Skeletal muscle satellite cell (primary cell): ENCODE data around the gene LANCL2.
A peak's percentile ranks its signal among the peaks of the same experiment; 100 is the strongest.

Experiments
- H3K27me3 ChIP-seq: 2 replicates; pipeline ENCODE4 v1.7.0; 2013; ENCODE audit warnings: low read length; ENCODE audit not compliant: control insufficient read depth, insufficient read depth
- H3K36me3 ChIP-seq: 2 replicates; pipeline ENCODE4 v1.7.0; 2013; ENCODE audit warnings: mild to moderate bottlenecking, control low read depth, low read length; ENCODE audit not compliant: insufficient read depth
- H3K4me1 ChIP-seq: 2 replicates; pipeline ENCODE4 v1.7.0; 2013; ENCODE audit warnings: low read length; ENCODE audit not compliant: control insufficient read depth, insufficient read depth
- H3K4me2 ChIP-seq: 2 replicates; pipeline ENCODE4 v1.7.0; 2013; ENCODE audit warnings: mild to moderate bottlenecking, low read length
- H3K4me3 ChIP-seq: 2 replicates; pipeline ENCODE4 v1.7.0; 2013; ENCODE audit warnings: low read length
- H3K9ac ChIP-seq: 2 replicates; pipeline ENCODE4 v1.7.0; 2013; ENCODE audit warnings: mild to moderate bottlenecking, low read depth, low read length, moderate library complexity
- H3K9me3 ChIP-seq: replicated peaks from 2 replicates; pipeline ENCODE4 v1.7.0; 2013; ENCODE audit warnings: mild to moderate bottlenecking, control low read depth, low read length

LANCL2 gene

DNA sequence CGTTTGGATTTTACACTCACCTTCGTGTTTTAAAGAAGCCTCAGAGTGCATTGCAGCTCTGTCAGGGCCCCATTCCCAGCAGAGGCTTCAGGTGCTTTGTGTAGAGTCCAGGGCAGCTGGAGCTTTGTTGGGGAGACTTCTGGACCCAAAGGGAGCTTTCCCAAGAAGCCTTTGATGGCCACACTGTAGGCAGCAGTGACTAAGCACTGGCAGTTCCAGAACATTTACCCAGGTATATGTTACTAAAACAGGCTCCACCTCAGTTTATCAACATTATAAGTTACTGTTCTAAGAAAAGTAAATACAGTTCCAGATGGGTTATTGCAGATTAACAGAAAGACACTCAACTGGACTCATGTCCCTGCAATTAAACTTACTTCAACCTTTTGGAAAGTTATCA is 66.8 kb downstream of the LANCL2 start:
- Histone ChIP-seq H3K9ac (no peak overlapping the region), H3K36me3 (no peaks in the 10 kb centered on the region), H3K4me1 (no peaks in the 10 kb centered on the region), H3K4me2 (no peak overlapping the region), H3K4me3 (no peak overlapping the region), H3K9me3 (no peaks in the 10 kb centered on the region), H3K27me3 (no peaks in the 10 kb centered on the region)

DNA sequence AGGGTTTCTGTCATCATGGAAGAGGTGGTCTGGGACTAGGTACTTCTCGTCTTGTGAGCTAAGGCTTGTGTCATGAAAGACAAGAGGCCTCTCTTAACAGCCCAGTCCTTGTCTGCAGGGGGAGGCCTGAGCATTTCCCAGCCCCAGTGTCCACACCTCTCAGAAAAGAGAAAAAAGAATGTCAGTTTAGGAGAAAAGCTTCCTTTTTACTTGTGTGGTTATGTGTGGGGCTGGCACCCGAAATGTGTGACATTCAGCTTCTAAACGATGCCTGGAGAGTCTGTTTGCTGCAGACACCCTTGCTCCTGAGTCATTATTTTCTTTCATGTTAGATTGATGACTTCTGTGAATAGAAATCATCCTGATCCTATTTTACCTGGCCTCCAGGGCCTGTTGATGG is 67.4 kb downstream of the LANCL2 start:
- Histone ChIP-seq H3K4me3 (no peak overlapping the region), H3K36me3 (no peaks in the 10 kb centered on the region), H3K9ac (no peak overlapping the region), H3K4me2 (no peak overlapping the region), H3K9me3 (no peaks in the 10 kb centered on the region), H3K4me1 (no peaks in the 10 kb centered on the region), H3K27me3 (no peaks in the 10 kb centered on the region)

- H3K4me2 ChIP-seq = no peak overlapping the region
- no peaks in the 10 kb centered on the region for H3K27me3 ChIP-seq
- no peak overlapping the region for H3K9ac ChIP-seq
- H3K36me3 ChIP-seq = no peaks in the 10 kb centered on the region
- no peak overlapping the region for H3K4me3 ChIP-seq
- no peaks in the 10 kb centered on the region for H3K9me3 ChIP-seq
- no peaks in the 10 kb centered on the region for H3K4me1 ChIP-seq
Observed at GRCh38 chr7:55432939-55433784, 68.0 kb downstream of the LANCL2 start.

GRCh38 chr7:55435466-55435865 is 70.3 kb downstream of the LANCL2 start:
- H3K4me1 ChIP-seq = peaks cover 14% of the 10 kb centered on the region
- H3K9ac ChIP-seq = no peak overlapping the region
- no peaks in the 10 kb centered on the region for H3K9me3 ChIP-seq

GRCh38 chr7:55436457-55436856 is 71.3 kb downstream of the LANCL2 start:
- Histone ChIP-seq H3K4me3 (no peak overlapping the region), H3K36me3 (no peaks in the 10 kb centered on the region), H3K4me1 (peaks cover 16% of the 10 kb centered on the region), H3K9me3 (no peaks in the 10 kb centered on the region), H3K27me3 (no peaks in the 10 kb centered on the region), H3K9ac (no peak overlapping the region), H3K4me2 (no peak overlapping the region)

More at GRCh38 chr7:55435466-55435865, 70.3 kb downstream of the LANCL2 start:
- H3K36me3 ChIP-seq = no peaks in the 10 kb centered on the region
- H3K4me3 ChIP-seq = no peak overlapping the region
- H3K4me2 ChIP-seq = no peak overlapping the region
- no peaks in the 10 kb centered on the region for H3K27me3 ChIP-seq

DNA sequence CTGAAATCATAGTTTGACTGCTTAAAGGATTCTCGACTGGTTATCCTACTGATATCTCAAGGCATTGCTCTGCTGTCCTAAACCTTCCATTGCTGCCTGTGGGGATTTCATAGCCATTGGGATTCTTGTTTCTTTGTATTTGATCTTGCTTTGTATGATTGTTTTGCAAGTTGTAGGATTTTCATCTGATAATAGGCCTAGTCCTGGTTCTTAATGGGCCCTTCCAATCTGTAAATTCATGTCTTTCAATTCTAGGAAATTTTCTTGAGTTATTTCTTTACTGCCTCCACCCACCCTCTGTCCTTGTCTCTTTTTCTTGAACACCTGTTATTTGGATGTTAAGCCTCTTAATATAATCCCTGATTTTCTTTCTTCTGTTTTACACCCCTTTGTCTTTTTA is 72.2 kb downstream of the LANCL2 start:
- H3K9me3 ChIP-seq = no peaks in the 10 kb centered on the region
- H3K4me3 ChIP-seq = no peak overlapping the region
- no peak overlapping the region for H3K4me2 ChIP-seq
- no peaks in the 10 kb centered on the region for H3K27me3 ChIP-seq
- peaks cover 26% of the 10 kb centered on the region for H3K4me1 ChIP-seq
- no peaks in the 10 kb centered on the region for H3K36me3 ChIP-seq
- H3K9ac ChIP-seq = no peak overlapping the region

GRCh38 chr7:55438085-55438756 is 73.1 kb downstream of the LANCL2 start:
- Histone ChIP-seq H3K27me3 (no peaks in the 10 kb centered on the region), H3K4me1 (peaks cover 26% of the 10 kb centered on the region), H3K9ac (no peak overlapping the region), H3K9me3 (no peaks in the 10 kb centered on the region), H3K36me3 (no peaks in the 10 kb centered on the region), H3K4me3 (no peak overlapping the region), H3K4me2 (no peak overlapping the region)

DNA sequence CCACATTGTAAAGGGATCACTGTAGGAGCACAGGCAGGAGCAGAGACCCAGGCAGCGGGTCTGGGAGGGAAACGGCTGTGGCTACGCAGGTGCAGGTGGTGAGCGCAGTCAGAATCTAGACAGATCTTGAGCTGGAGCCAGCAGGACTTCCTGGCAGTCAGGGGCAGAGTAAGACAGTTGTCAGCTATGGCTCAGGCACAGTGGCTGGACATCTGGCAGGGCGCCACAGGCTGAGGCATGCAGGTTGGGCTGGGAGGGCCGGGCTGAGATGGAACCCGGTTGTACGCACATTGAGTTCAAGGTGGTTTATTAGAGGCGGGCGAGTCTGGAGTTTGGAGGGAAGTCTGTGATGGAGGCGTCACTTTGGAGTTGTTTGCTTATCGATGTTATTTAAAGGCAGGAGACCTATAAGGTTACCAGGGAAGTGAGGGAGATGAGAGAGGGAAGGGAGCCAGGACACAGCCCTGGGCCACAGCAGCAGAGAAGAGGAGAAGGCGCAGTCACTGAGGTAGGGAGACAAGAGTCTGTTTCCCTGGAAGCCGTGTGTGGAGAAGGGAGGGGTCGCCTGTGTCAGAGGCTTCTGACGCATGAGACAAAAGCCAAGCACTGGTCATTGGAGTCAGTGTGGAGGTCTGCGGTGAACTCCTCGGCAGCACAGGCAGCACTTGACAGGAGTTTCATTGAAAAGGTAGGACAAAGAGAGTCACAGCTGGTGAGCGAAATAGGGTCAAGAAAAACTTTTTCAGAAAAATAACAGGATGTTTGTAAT is 73.8 kb downstream of the LANCL2 start:
- Histone ChIP-seq H3K4me3 (no peak overlapping the region), H3K9ac (no peak overlapping the region), H3K36me3 (no peaks in the 10 kb centered on the region), H3K9me3 (no peaks in the 10 kb centered on the region), H3K4me2 (peak overlapping the region; percentile 46), H3K27me3 (no peaks in the 10 kb centered on the region), H3K4me1 (peaks cover 26% of the 10 kb centered on the region)

DNA sequence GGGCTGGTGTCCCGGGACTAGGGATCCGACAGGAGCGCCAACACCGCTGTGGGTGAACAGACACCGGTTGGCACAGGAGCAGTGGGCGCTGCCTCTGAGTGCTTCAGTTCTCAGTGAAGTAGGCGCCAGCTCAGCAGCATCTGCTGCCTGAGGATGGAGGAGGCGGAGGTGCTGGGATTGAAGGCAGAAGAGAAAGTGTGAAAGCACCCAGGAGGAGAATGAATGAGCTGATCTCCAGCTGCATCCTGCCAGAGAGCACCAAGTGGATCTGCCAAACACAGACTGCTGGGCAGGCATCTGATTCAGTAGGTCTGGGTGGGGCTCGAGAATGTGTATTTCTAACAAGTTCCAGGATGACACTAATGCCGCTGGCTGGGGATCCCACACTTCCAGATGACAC is 74.5 kb downstream of the LANCL2 start:
- H3K4me1 ChIP-seq = peaks cover 26% of the 10 kb centered on the region
- H3K9ac ChIP-seq = no peak overlapping the region
- H3K4me3 ChIP-seq = no peak overlapping the region
- no peaks in the 10 kb centered on the region for H3K27me3 ChIP-seq
- H3K4me2 ChIP-seq = peak overlapping the region; percentile 46
- H3K36me3 ChIP-seq = no peaks in the 10 kb centered on the region
- H3K9me3 ChIP-seq = no peaks in the 10 kb centered on the region

GRCh38 chr7:55440040-55440690 is 75.0 kb downstream of the LANCL2 start:
- H3K27me3 ChIP-seq = no peaks in the 10 kb centered on the region
- H3K9ac ChIP-seq = no peak overlapping the region

DNA sequence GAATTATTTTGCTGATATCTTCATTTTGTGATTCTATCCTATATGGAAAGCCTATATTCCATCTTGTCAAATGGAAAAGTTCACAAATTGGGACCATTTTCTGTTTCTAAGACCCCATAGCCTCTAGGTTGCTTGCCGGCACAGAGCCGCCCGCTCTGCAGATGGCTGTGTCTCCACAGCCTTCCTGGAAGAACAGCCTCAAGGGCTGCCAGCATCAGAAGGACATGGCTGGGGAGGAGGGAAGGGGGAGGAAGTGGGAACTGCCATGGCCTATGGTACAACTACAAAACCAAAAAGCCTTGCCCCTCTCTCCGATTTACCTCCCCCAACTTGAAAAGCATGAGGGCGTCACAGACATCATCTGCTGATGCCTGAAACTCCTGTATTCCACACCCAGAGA is 75.9 kb downstream of the LANCL2 start:
- Histone ChIP-seq H3K36me3 (no peaks in the 10 kb centered on the region), H3K4me3 (no peak overlapping the region), H3K9ac (no peak overlapping the region), H3K9me3 (no peaks in the 10 kb centered on the region), H3K4me2 (no peak overlapping the region), H3K4me1 (peaks cover 26% of the 10 kb centered on the region), H3K27me3 (no peaks in the 10 kb centered on the region)

More at GRCh38 chr7:55440040-55440690, 75.0 kb downstream of the LANCL2 start:
- no peak overlapping the region for H3K4me3 ChIP-seq
- H3K9me3 ChIP-seq = no peaks in the 10 kb centered on the region
- no peaks in the 10 kb centered on the region for H3K36me3 ChIP-seq
- H3K4me2 ChIP-seq = peak overlapping the region; percentile 46
- H3K4me1 ChIP-seq = peaks cover 26% of the 10 kb centered on the region
